GOT3 (cell line): ENCODE results near the gene SNAPC2.
"Not testable (repeated sequence)": the region's sequence is repeated elsewhere in the genome, so short reads cannot be mapped to it uniquely, and the experiment has no call there.

Source experiments
- DNase-seq: peaks from one replicate; lab custom pipeline; 2025; ENCODE audit warnings: mixed read lengths; lab: John Stamatoyannopoulos, UW

Gene SNAPC2

GRCh38 chr19:7908742-7909461 lies 11.2 kb upstream of the SNAPC2 start:
- DNase-seq, result no peak

- no peak for DNase-seq
Observed at GRCh38 chr19:7909471-7910067, 10.6 kb upstream of the SNAPC2 start.

- DNase-seq, result no peak
Observed at GRCh38 chr19:7910321-7911161, 9.6 kb upstream of the SNAPC2 start.

- no peak for DNase-seq
Observed at GRCh38 chr19:7911508-7912143, 8.5 kb upstream of the SNAPC2 start.

- no peak for DNase-seq
Observed at GRCh38 chr19:7912144-7912696, 7.9 kb upstream of the SNAPC2 start.

- DNase-seq, result no peak
Observed at GRCh38 chr19:7912697-7913564, 7.2 kb upstream of the SNAPC2 start.

GRCh38 chr19:7913652-7914051 lies 6.5 kb upstream of the SNAPC2 start:
- DNase-seq, result no peak

- DNase-seq, result no peak
Observed at GRCh38 chr19:7914099-7914498, 6.0 kb upstream of the SNAPC2 start.

GRCh38 chr19:7914598-7915045 lies 5.5 kb upstream of the SNAPC2 start, which contains the start of gene TGFBR3L:
TGFBR3L (plus strand) TSS chr19:7914830.
- DNase-seq, result no peak

GRCh38 chr19:7915250-7916102 lies 4.7 kb upstream of the SNAPC2 start:
- no peak for DNase-seq

- no peak for DNase-seq
Observed at GRCh38 chr19:7916103-7916954, 3.8 kb upstream of the SNAPC2 start.

- no peak for DNase-seq
Observed at GRCh38 chr19:7916955-7917266, 3.2 kb upstream of the SNAPC2 start.

GRCh38 chr19:7917267-7918061 lies 2.7 kb upstream of the SNAPC2 start:
- DNase-seq, result no peak

GRCh38 chr19:7918062-7918614 lies 2.0 kb upstream of the SNAPC2 start:
- DNase-seq, result not testable (repeated sequence)

- DNase-seq, result no peak
Observed at GRCh38 chr19:7918615-7919421, 1.3 kb upstream of the SNAPC2 start.

GRCh38 chr19:7920519-7921301 lies 572 bp downstream of the SNAPC2 start:
- peak; percentile 91 for DNase-seq
